Measurements from ENCODE around the gene SORL1. TPM values are rescaled to one million over a fixed set of nuclear protein-coding genes. Genes with fewer than 3 reads are reported as not detected.
"Not testable (repeated sequence)": the region's sequence is repeated elsewhere in the genome, so short reads cannot be mapped to it uniquely, and the experiment has no call there.

SORL1 gene
- total RNA-seq, 1 donor from 2014 or later, result 134 TPM

GRCh38 chr11:121563900-121564822 lies 112.0 kb downstream of the SORL1 start:
- no peak for DNase-seq (ENCODE audit: low spot score)

GRCh38 chr11:121564948-121565684 lies 113.0 kb downstream of the SORL1 start:
- DNase-seq (ENCODE audit: low spot score), result no peak

- DNase-seq (ENCODE audit: low spot score), result no peak
Observed at GRCh38 chr11:121566279-121567168, 114.4 kb downstream of the SORL1 start.

GRCh38 chr11:121567995-121568394 lies 115.9 kb downstream of the SORL1 start:
- no peak for DNase-seq (ENCODE audit: low spot score)

GRCh38 chr11:121569332-121570299 lies 117.5 kb downstream of the SORL1 start:
- DNase-seq (ENCODE audit: low spot score), result not testable (repeated sequence)

- no peak for DNase-seq (ENCODE audit: low spot score)
Observed at GRCh38 chr11:121570453-121570852, 118.3 kb downstream of the SORL1 start.

- no peak for DNase-seq (ENCODE audit: low spot score)
Observed at GRCh38 chr11:121571506-121571905, 119.4 kb downstream of the SORL1 start.

GRCh38 chr11:121572571-121573059 lies 120.5 kb downstream of the SORL1 start:
- DNase-seq (ENCODE audit: low spot score), result no peak

- no peak for DNase-seq (ENCODE audit: low spot score)
Observed at GRCh38 chr11:121574801-121575200, 122.7 kb downstream of the SORL1 start.

- peak; percentile 60 for DNase-seq (ENCODE audit: low spot score)
Observed at GRCh38 chr11:121575250-121575962, 123.3 kb downstream of the SORL1 start.

- no peak for DNase-seq (ENCODE audit: low spot score)
Observed at GRCh38 chr11:121575963-121576290, 123.8 kb downstream of the SORL1 start.

GRCh38 chr11:121576531-121576930 lies 124.4 kb downstream of the SORL1 start:
- no peak for DNase-seq (ENCODE audit: low spot score)

- no peak for DNase-seq (ENCODE audit: low spot score)
Observed at GRCh38 chr11:121577106-121577848, 125.2 kb downstream of the SORL1 start.

GRCh38 chr11:121578251-121578976 lies 126.3 kb downstream of the SORL1 start:
- no peak for DNase-seq (ENCODE audit: low spot score)

GRCh38 chr11:121580154-121580553 lies 128.0 kb downstream of the SORL1 start:
- no peak for DNase-seq (ENCODE audit: low spot score)

- DNase-seq (ENCODE audit: low spot score), result no peak
Observed at GRCh38 chr11:121581607-121582006, 129.5 kb downstream of the SORL1 start.

GRCh38 chr11:121582296-121582695 lies 130.2 kb downstream of the SORL1 start:
- no peak for DNase-seq (ENCODE audit: low spot score)

GRCh38 chr11:121583825-121584224 lies 131.7 kb downstream of the SORL1 start:
- DNase-seq (ENCODE audit: low spot score), result no peak
